HCT116 (cell line): Measurements from ENCODE around the gene TOP1. TPM values are rescaled to one million over a fixed set of nuclear protein-coding genes. Genes with fewer than 3 reads are reported as not detected.
A peak's percentile ranks its signal among the peaks of the same experiment; 100 is the strongest.

Experiments used
- ATAC-seq: fragments of 200-7000 bp; cut with Tn5 transposase; 2 replicates; pipeline ENCODE4 v1.9.1; 2020; ENCODE audit warnings: mild to moderate bottlenecking, moderate library complexity
- BruUV-seq: library from RNA; stranded (reverse); fragments of 400-500 nt; replicated peaks from 2 replicates; lab custom pipeline; 2021; lab: Mats Ljungman, UMichigan
- CTCF ChIA-PET: fragments of 300-600 bp; sonication (Branson Sonifier 250); formaldehyde crosslinking; loops from one replicate; lab custom pipeline; 2021; ENCODE audit warnings: antibody characterized with exemption; lab: Charles Lee
- POLR2A ChIA-PET: fragments of 300-600, 350-600 bp; sonication (Branson Sonifier 250); formaldehyde crosslinking; loops from one replicate; lab custom pipeline; 2021; ENCODE audit warnings: antibody characterized with exemption; lab: Charles Lee
- RAD21 ChIA-PET, 2 experiments: fragments of 300-600 bp; sonication (Branson Sonifier 250); formaldehyde crosslinking; loops; one replicate each; lab custom pipeline; 2023; ENCODE audit warnings: low total read pairs in 2 of 2; ENCODE audit not compliant: uncharacterized antibody in 2 of 2, unreplicated experiment in 2 of 2, low non-redundant PET in 1 of 2; lab: Charles Lee
- DNase-seq: peaks from one replicate; pipeline ENCODE4 v3.0.0-alpha.2; 2010; ENCODE audit warnings: low read depth, low spot score
- H2AFZ ChIP-seq: fragments of 200-600 bp; shearing (Covaris generic), sonication (generic); 2 replicates; pipeline ENCODE4 v1.6.1; 2017; ENCODE audit warnings: low read depth, mixed run types, mixed read lengths, antibody characterized with exemption, low read length; ENCODE audit not compliant: poor library complexity, severe bottlenecking
- H3K27ac ChIP-seq: 2 replicates; pipeline ENCODE4 v1.5.1; 2012; ENCODE audit warnings: low read depth, low read length
- H3K27me3 ChIP-seq: fragments of 200-600 bp; sonication (generic); 2 replicates; pipeline ENCODE4 v1.6.1; 2016; ENCODE audit warnings: mixed run types, low read length, mixed read lengths; ENCODE audit not compliant: insufficient read depth
- H3K36me3 ChIP-seq, 2 experiments: fragments of 200-500 bp in 1 of 2; fragments of 200-600 bp in 1 of 2; sonication (Bioruptor generic) in 1 of 2; sonication (generic) in 1 of 2; 2 replicates each; pipeline versions ENCODE4 v1.5.1 to v1.6.1; 2014 to 2016; ENCODE audit warnings: low read length in 2 of 2, inconsistent platforms in 1 of 2, mixed read lengths in 1 of 2, mixed run types in 1 of 2; ENCODE audit not compliant: insufficient read depth in 2 of 2, control insufficient read depth in 1 of 2
- H3K4me1 ChIP-seq, 2 experiments: fragments of 200-600 bp in 1 of 2; sonication (generic) in 1 of 2; 2 replicates each; pipeline versions ENCODE4 v1.5.1 to v1.6.1; 2012 to 2017; ENCODE audit warnings: low read length in 2 of 2, inconsistent platforms in 1 of 2, mild to moderate bottlenecking in 1 of 2, mixed read lengths in 1 of 2, mixed run types in 1 of 2, moderate library complexity in 1 of 2; ENCODE audit not compliant: insufficient read depth in 2 of 2, control insufficient read depth in 1 of 2
- H3K4me2 ChIP-seq: fragments of 200-600 bp; sonication (generic); 2 replicates; pipeline ENCODE4 v1.6.1; 2017; ENCODE audit warnings: mixed run types, low read length, mixed read lengths
- H3K4me3 ChIP-seq, 2 experiments: fragments of 200-600 bp in 1 of 2; sonication (generic) in 1 of 2; replicated peaks in 1 of 2; 2 replicates each; pipeline ENCODE4 v1.5.1; 2011 to 2016; ENCODE audit warnings: low read length in 2 of 2, control low read depth in 1 of 2, low read depth in 1 of 2, mild to moderate bottlenecking in 1 of 2, mixed read lengths in 1 of 2, mixed run types in 1 of 2
- H3K79me2 ChIP-seq: fragments of 200-600 bp; sonication (generic); 2 replicates; pipeline ENCODE4 v1.6.1; 2017; ENCODE audit warnings: mild to moderate bottlenecking, mixed run types, low read length, moderate library complexity, mixed read lengths; ENCODE audit not compliant: insufficient read depth
- H3K9ac ChIP-seq: fragments of 200-600 bp; sonication (generic); 2 replicates; pipeline ENCODE4 v1.6.1; 2016; ENCODE audit warnings: low read length, mixed read lengths
- H3K9me2 ChIP-seq: fragments of 200-600 bp; sonication (generic), shearing (Covaris generic); 2 replicates; pipeline ENCODE4 v1.6.1; 2017; ENCODE audit warnings: mixed run types, mild to moderate bottlenecking, moderate library complexity; ENCODE audit not compliant: insufficient read depth
- H3K9me3 ChIP-seq, 2 experiments: fragments of 200-500 bp in 1 of 2; fragments of 200-600 bp in 1 of 2; sonication (Bioruptor generic) in 1 of 2; sonication (generic) in 1 of 2; 2 replicates each; pipeline ENCODE4 v1.6.1; 2014 to 2017; ENCODE audit warnings: low read length in 2 of 2, mixed read lengths in 2 of 2, inconsistent platforms in 1 of 2, low read depth in 1 of 2, mild to moderate bottlenecking in 1 of 2, mixed run types in 1 of 2, moderate library complexity in 1 of 2; ENCODE audit not compliant: control insufficient read depth in 1 of 2, insufficient read depth in 1 of 2
- H4K20me1 ChIP-seq: fragments of 200-600 bp; sonication (generic), shearing (Covaris generic); 2 replicates; pipeline ENCODE4 v1.6.1; 2017; ENCODE audit warnings: mixed run types, mild to moderate bottlenecking, moderate library complexity; ENCODE audit not compliant: insufficient read depth
- EZH2 ChIP-seq: fragments of 200-600 bp; sonication (generic); IDR thresholded peaks from 2 replicates; pipeline ENCODE4 v1.6.1; 2017; ENCODE audit warnings: antibody characterized with exemption, mixed run types
- FOSL1 ChIP-seq: IDR thresholded peaks from 2 replicates; pipeline ENCODE4 v1.6.1; 2012; ENCODE audit warnings: low read depth
- POLR2A ChIP-seq: IDR thresholded peaks from 2 replicates; pipeline ENCODE4 v1.7.0; 2011; ENCODE audit warnings: borderline replicate concordance; ENCODE audit not compliant: insufficient read depth, insufficient read length; ENCODE audit errors: extremely low read depth
- POLR2AphosphoS5 ChIP-seq: IDR thresholded peaks from 2 replicates; pipeline ENCODE4 v1.6.1; 2011; ENCODE audit warnings: mild to moderate bottlenecking, low read depth, low read length, moderate library complexity
- SRF ChIP-seq: IDR thresholded peaks from 2 replicates; pipeline ENCODE4 v1.6.1; 2012; ENCODE audit warnings: low read depth
- ZFX ChIP-seq: fragments of 450-650 bp; IDR thresholded peaks from 2 replicates; pipeline ENCODE4 v1.6.1; 2017
- intact Hi-C: fragments of 100-400 bp; cut with micrococcal nuclease; formaldehyde crosslinking; loops from 2 replicates; pipeline ENCODE4 v1.10.0; 2022
- total RNA-seq: library from RNA; stranded (reverse); gene quantifications from one replicate; pipeline ENCODE4 v1.2.1, GENCODE V29; 2021; ENCODE audit not compliant: unreplicated experiment

TOP1 gene
- total RNA-seq, 1 experiment from 2014 or later, result 190 TPM

DNA sequence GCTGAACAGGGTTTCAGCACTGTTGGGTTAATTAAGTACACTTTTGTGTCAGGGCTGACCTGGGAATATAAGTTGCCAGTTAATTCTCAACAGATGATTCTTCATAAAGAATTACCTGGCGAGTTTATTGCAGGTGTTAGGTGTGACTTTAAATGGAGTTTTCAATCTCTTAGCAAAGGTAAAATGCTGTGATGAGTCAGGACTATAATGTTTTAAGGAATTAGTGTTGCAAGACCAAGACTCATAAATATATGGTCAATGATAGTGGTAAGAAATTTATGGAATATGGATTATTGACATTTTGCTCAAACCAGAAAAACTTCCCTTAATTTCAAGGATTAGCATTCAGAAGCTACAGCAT, 58.7 kb downstream of the TOP1 start:
- Histone ChIP-seq H3K4me1 (no peaks in the 10 kb centered on the region), H3K9me2 (no peaks in the 10 kb centered on the region), H2AFZ (no peak overlapping the region), H3K36me3 (peaks cover 37 to 53% of the 10 kb centered on the region in 2 experiments), H3K79me2 (peaks cover 69% of the 10 kb centered on the region), H3K27me3 (no peaks in the 10 kb centered on the region), H3K4me2 (no peak overlapping the region), H4K20me1 (peaks cover 9% of the 10 kb centered on the region; the same call in 1 of the 2 replicates), H3K9ac (no peak overlapping the region), H3K4me3 (no peak overlapping the region), H3K9me3 (no peaks in the 10 kb centered on the region), H3K27ac (no peak overlapping the region)
- DNase-seq, result no peak
- RAD21 ChIA-PET, result no interaction called here
- TF ChIP-seq POLR2A, result no peak
- BruUV-seq, result TSS peak; percentile 7
- no peak for ATAC-seq
- POLR2A ChIA-PET, result no interaction called here
- CTCF ChIA-PET, result interaction anchor here (1.1 to 1.4 kb wide), 2 partner anchors 8 to 97 kb away, joined by 3 to 4 read pairs; no protein-coding TSS in a partner anchor
- intact Hi-C loops, result no loop called here

DNA sequence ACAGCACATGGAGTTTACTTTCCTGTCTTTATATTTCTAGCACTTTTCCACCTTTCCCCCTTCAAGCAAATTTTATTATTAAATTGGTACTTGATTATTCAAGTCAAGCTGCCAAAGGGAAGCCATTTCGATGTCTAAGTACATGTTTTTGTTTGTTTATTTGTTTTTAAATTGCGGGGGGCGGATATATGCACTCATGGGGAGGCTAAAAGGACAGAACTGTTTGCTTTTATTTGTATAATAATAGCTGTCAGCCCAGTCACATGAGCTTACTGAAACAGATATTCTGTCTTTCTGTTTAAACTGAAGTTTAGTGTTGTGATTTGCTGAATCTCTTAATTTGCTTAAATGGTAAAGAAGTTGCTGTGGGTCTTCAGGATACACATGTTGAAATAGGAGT, 59.2 kb downstream of the TOP1 start:
- Histone ChIP-seq H3K27me3 (no peaks in the 10 kb centered on the region), H3K36me3 (peaks cover 38 to 53% of the 10 kb centered on the region in 2 experiments), H3K9me2 (no peaks in the 10 kb centered on the region), H3K4me3 (no peak overlapping the region), H3K9ac (no peak overlapping the region), H3K4me1 (no peaks in the 10 kb centered on the region), H3K4me2 (no peak overlapping the region), H3K27ac (no peak overlapping the region), H3K9me3 (no peaks in the 10 kb centered on the region), H4K20me1 (peaks cover 9% of the 10 kb centered on the region; the same call in 1 of the 2 replicates), H2AFZ (no peak overlapping the region)
- RAD21 ChIA-PET, result interaction anchor here in 1 of 2 experiments (0.6 kb wide), 1 partner anchor 8 kb away, joined by 3 read pairs; no protein-coding TSS in a partner anchor
- no peak for ATAC-seq
- no TSS peak for BruUV-seq
- POLR2A ChIA-PET, result no interaction called here
- no peak for TF ChIP-seq EZH2
- TF ChIP-seq POLR2A, result no peak
- TF ChIP-seq SRF, result no peak
- no peak for TF ChIP-seq FOSL1
- TF ChIP-seq ZFX, result no peak
- no peak for TF ChIP-seq POLR2AphosphoS5
- TF ChIP-seq, all 23 proteins: peak for 0
- peaks cover 70% of the 10 kb centered on the region for H3K79me2 ChIP-seq
- intact Hi-C loops, result no loop called here
- DNase-seq, result no peak
- CTCF ChIA-PET, result interaction anchor here (1.1 kb wide), 1 partner anchor 97 kb away, joined by 3 read pairs; no protein-coding TSS in a partner anchor
